Endothelial cell of umbilical vein (primary cell): ENCODE data around the gene VPS9D1. TPM values are rescaled to one million over a fixed set of nuclear protein-coding genes. Genes with fewer than 3 reads are reported as not detected.

Source experiments
- BruUV-seq: library from RNA; stranded (reverse); fragments of 400-500 nt; replicated peaks from 2 replicates; lab custom pipeline; 2021; lab: Mats Ljungman, UMichigan
- CTCF ChIA-PET: fragments of 300-600, 350-600 bp; sonication (Branson Sonifier 250); formaldehyde crosslinking; loops from one replicate; lab custom pipeline; 2021; ENCODE audit warnings: antibody characterized with exemption, inconsistent platforms; lab: Charles Lee
- POLR2A ChIA-PET: fragments of 300-600, 350-600 bp; sonication (Branson Sonifier 250); formaldehyde crosslinking; loops from one replicate; lab custom pipeline; 2021; ENCODE audit warnings: antibody characterized with exemption, inconsistent platforms; lab: Charles Lee
- DNase-seq: peaks from one replicate; pipeline ENCODE4 v3.0.0-alpha.2; 2011; ENCODE audit warnings: low read depth, low spot score
- FAIRE-seq: peaks from 2 replicates; lab custom pipeline; 2011; peaks lifted over from hg19 to GRCh38; lab: Jason Lieb, UNC
- H2AFZ ChIP-seq: 2 replicates; pipeline ENCODE4 v1.6.0; 2012; ENCODE audit warnings: low read depth, low read length, control low read depth, inconsistent platforms
- H3K27ac ChIP-seq: 2 replicates; pipeline ENCODE4 v1.5.1; 2011; ENCODE audit warnings: low read depth, mild to moderate bottlenecking, control low read depth, low read length, moderate library complexity; ENCODE audit not compliant: insufficient read depth
- H3K27me3 ChIP-seq, 2 experiments: 2 replicates each; pipeline versions ENCODE4 v1.6.0 to v1.6.1; 2011; ENCODE audit warnings: low read length in 2 of 2, mixed read lengths in 1 of 2; ENCODE audit not compliant: control insufficient read depth in 2 of 2, insufficient read depth in 2 of 2
- H3K36me3 ChIP-seq, 2 experiments: 2 replicates in 1 of 2; 3 replicates in 1 of 2; pipeline ENCODE4 v1.5.1; 2011; ENCODE audit warnings: low read length in 2 of 2, mild to moderate bottlenecking in 1 of 2, moderate library complexity in 1 of 2; ENCODE audit not compliant: control insufficient read depth in 2 of 2, insufficient read depth in 2 of 2; ENCODE audit errors: extremely low read depth in 1 of 2
- H3K4me1 ChIP-seq: 3 replicates; pipeline ENCODE4 v1.5.1; 2011; ENCODE audit warnings: mild to moderate bottlenecking, low read length; ENCODE audit not compliant: control insufficient read depth, insufficient read depth; ENCODE audit errors: extremely low read depth
- H3K4me2 ChIP-seq: 2 replicates; pipeline ENCODE4 v1.6.1; 2011; ENCODE audit warnings: low read length, control low read depth, mixed read lengths; ENCODE audit not compliant: insufficient read depth
- H3K4me3 ChIP-seq, 3 experiments: fragments of 200-600 bp in 1 of 3; sonication (generic), shearing (Covaris generic) in 1 of 3; replicated peaks in 1 of 3; 2 replicates each; pipeline ENCODE4 v1.5.1; 2011 to 2016; ENCODE audit warnings: control low read depth in 3 of 3, low read length in 3 of 3, mild to moderate bottlenecking in 2 of 3, inconsistent platforms in 1 of 3, low read depth in 1 of 3, moderate library complexity in 1 of 3; ENCODE audit not compliant: insufficient read depth in 1 of 3
- H3K79me2 ChIP-seq: 2 replicates; pipeline ENCODE4 v1.6.0; 2012; ENCODE audit warnings: low read length, inconsistent platforms; ENCODE audit not compliant: control insufficient read depth, insufficient read depth
- H3K9ac ChIP-seq: replicated peaks from 2 replicates; pipeline ENCODE3; 2011; ENCODE audit warnings: low read length, control low read depth; ENCODE audit not compliant: insufficient read depth; ENCODE audit errors: extremely low read depth
- H3K9me1 ChIP-seq: replicated peaks from 3 replicates; pipeline ENCODE4 v1.6.0; 2011; ENCODE audit warnings: mild to moderate bottlenecking, low read length; ENCODE audit not compliant: control insufficient read depth, insufficient read depth; ENCODE audit errors: extremely low read depth
- H3K9me3 ChIP-seq: replicated peaks from 2 replicates; pipeline ENCODE4 v1.5.1; 2012; ENCODE audit warnings: low read length, inconsistent platforms; ENCODE audit not compliant: control insufficient read depth, insufficient read depth
- H4K20me1 ChIP-seq: replicated peaks from 2 replicates; pipeline ENCODE3; 2011; ENCODE audit warnings: mild to moderate bottlenecking, low read length; ENCODE audit not compliant: control insufficient read depth, insufficient read depth; ENCODE audit errors: extremely low read depth
- EZH2 ChIP-seq: IDR thresholded peaks from 2 replicates; pipeline ENCODE4 v1.6.1; 2012; ENCODE audit warnings: borderline replicate concordance, low read depth, mild to moderate bottlenecking, moderate library complexity, low read length, inconsistent platforms; ENCODE audit not compliant: severe bottlenecking
- FOS ChIP-seq: IDR thresholded peaks from 2 replicates; pipeline ENCODE4 v1.6.1; 2011; ENCODE audit warnings: mild to moderate bottlenecking, low read length, moderate library complexity, borderline replicate concordance; ENCODE audit not compliant: insufficient read depth
- GATA2 ChIP-seq: IDR thresholded peaks from 2 replicates; pipeline ENCODE4 v1.7.0; 2011; ENCODE audit warnings: low read depth, mild to moderate bottlenecking, moderate library complexity, mixed read lengths, low read length; ENCODE audit not compliant: insufficient read length, insufficient read depth
- JUN ChIP-seq: IDR thresholded peaks from 2 replicates; pipeline ENCODE4 v1.6.1; 2011; ENCODE audit warnings: borderline replicate concordance, low read depth; ENCODE audit not compliant: insufficient read length, insufficient read depth
- MYC ChIP-seq: IDR thresholded peaks from one replicate; pipeline ENCODE4 v1.6.1; 2011; ENCODE audit warnings: mild to moderate bottlenecking, low read depth, low read length
- POLR2A ChIP-seq: IDR thresholded peaks from 2 replicates; pipeline ENCODE4 v1.6.1; 2012; ENCODE audit warnings: low read depth, mild to moderate bottlenecking, control low read depth, low read length
- POLR2AphosphoS5 ChIP-seq: IDR thresholded peaks from 2 replicates; pipeline ENCODE4 v1.6.1; 2012; ENCODE audit warnings: low read depth, mild to moderate bottlenecking, control low read depth, low read length, moderate library complexity; ENCODE audit not compliant: insufficient read depth
- dilution Hi-C: fragments of 300-500 bp; cut with MboI; formaldehyde crosslinking; loops from one replicate; pipeline ENCODE4 v1.15.0; 2019; ENCODE audit warnings: low sequenced_read_pairs; ENCODE audit not compliant: extremely low pct_ligation_motif_present
- intact Hi-C: fragments of 100-400 bp; cut with micrococcal nuclease; formaldehyde crosslinking; loops from one replicate; pipeline ENCODE4 v1.10.0; 2022
- polyA plus RNA-seq, 4 experiments: library from polyadenylated mRNA; depleted of rRNA in 3 of 4; stranded (reverse) in 3 of 4; unstranded in 1 of 4; fragments of >200 nt; gene quantifications; 2 replicates each; pipeline versions ENCODE4 v1.2.1 to v1.2.3, GENCODE V29; 2011 to 2012; ENCODE audit warnings: missing spikeins in 1 of 4
- total RNA-seq: library from RNA; stranded (reverse); gene quantifications from 2 replicates; pipeline ENCODE4 v1.2.3, GENCODE V29; 2021
- TF ChIP-seq, protein P1 (sequence below): IDR thresholded peaks from 2 replicates; pipeline ENCODE4 v1.6.1; 2011; ENCODE audit not compliant: insufficient read depth, insufficient read length
- TF ChIP-seq, protein P2 (sequence below), 2 donors: IDR thresholded peaks; 1 replicate in 1 of 2; 2 replicates in 1 of 2; pipeline ENCODE4 v1.5.1; 2011; ENCODE audit warnings: low read length in 2 of 2, mild to moderate bottlenecking in 2 of 2, moderate library complexity in 2 of 2, control low read depth in 1 of 2, inconsistent platforms in 1 of 2, low read depth in 1 of 2; ENCODE audit not compliant: insufficient read depth in 1 of 2; ENCODE audit errors: extremely low read depth in 1 of 2

The VPS9D1 gene
- total and polyA plus RNA-seq, 2 donors (not counting 3 experiments of a cell fraction or from before 2014, with no cell fraction given), result 15.5 to 17.3 TPM

DNA sequence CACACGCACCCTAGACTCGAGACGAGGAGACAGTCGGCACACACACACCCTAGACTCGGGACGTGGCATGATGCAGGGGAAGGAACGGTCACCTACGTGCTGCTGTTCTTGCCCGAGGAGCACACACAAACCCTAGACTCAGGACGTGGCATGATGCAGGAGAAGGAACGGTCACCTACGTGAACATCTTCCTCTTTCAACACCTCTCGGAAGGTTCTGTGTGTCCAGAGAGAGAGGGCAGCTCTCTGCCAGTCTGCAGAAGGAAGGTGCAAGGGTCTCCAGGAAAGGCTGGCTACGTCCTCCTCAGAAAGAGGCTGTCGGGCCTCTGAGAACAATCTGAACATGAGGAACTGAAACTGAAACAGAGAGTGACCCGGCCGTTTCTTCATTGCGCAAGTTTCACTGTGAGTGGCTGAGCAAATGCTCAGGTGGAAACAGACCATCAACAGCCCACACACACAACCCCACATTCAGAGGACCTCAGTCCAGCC, 44.1 kb upstream of the VPS9D1 start:
- H3K27ac ChIP-seq, result no peak overlapping the region
- no TSS peak for BruUV-seq
- no peak overlapping the region for H3K4me3 ChIP-seq
- dilution Hi-C loops (no loop called here), intact Hi-C loops (no loop called here)
- no peak overlapping the region for H3K4me2 ChIP-seq
- no peaks in the 10 kb centered on the region for H3K27me3 ChIP-seq
- POLR2A ChIA-PET, result no interaction called here
- H3K9me1 ChIP-seq, result no peaks in the 10 kb centered on the region
- CTCF ChIA-PET, result no interaction called here
- TF ChIP-seq, protein P1, sequence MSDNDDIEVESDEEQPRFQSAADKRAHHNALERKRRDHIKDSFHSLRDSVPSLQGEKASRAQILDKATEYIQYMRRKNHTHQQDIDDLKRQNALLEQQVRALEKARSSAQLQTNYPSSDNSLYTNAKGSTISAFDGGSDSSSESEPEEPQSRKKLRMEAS, result no peak
- TF ChIP-seq POLR2AphosphoS5 (no peak), EZH2 (no peak), FOS (no peak)
- FAIRE-seq (no peak), DNase-seq (no peak)
- H3K79me2 ChIP-seq, result no peaks in the 10 kb centered on the region
- no peaks in the 10 kb centered on the region for H4K20me1 ChIP-seq
- H3K36me3 ChIP-seq, result peaks cover 4 to 7% of the 10 kb centered on the region in 2 experiments
- H3K9me3 ChIP-seq, result no peaks in the 10 kb centered on the region
- H3K9ac ChIP-seq, result no peak overlapping the region
- H3K4me1 ChIP-seq, result no peaks in the 10 kb centered on the region
- H2AFZ ChIP-seq, result no peak overlapping the region

DNA sequence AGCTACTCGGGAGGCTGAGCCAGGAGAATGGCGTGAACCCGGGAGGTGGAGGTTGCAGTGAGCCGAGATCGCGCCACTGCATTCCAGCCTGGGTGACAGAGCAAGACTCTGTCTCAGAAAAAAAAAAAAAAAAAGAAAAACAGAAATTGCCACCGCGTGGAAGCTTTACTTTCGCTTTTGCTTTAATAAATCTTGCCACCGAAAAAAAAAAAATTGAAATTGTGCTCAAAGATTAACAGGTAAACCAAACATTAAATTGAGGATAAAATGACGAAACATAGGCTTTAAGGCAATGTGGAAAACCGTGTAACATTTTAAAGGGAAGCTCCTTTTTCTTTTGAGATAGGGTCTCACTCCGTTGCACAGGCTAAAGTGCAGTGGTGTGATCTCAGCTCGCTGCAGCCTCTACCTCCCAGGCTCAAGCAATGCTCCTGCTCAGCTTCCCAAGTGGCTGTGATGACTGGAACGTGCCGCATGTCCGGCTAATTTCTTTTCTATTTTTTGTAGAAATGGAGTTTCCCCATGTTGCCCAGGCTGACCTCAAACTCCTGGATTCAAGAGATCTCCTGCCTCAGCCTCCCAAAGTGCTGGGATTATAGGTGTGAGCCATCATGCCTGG, 40.7 kb upstream of the VPS9D1 start:
- Histone ChIP-seq H3K27me3 (no peaks in the 10 kb centered on the region), H3K9ac (no peak overlapping the region), H3K9me3 (no peaks in the 10 kb centered on the region), H3K4me2 (no peak overlapping the region), H3K79me2 (no peaks in the 10 kb centered on the region), H4K20me1 (no peaks in the 10 kb centered on the region), H3K4me1 (no peaks in the 10 kb centered on the region), H3K36me3 (peaks cover 2 to 4% of the 10 kb centered on the region in 2 experiments), H3K9me1 (no peaks in the 10 kb centered on the region), H3K4me3 (no peak overlapping the region), H3K27ac (no peak overlapping the region), H2AFZ (no peak overlapping the region)
- TF ChIP-seq FOS (no peak), EZH2 (no peak), POLR2AphosphoS5 (no peak), MYC (no peak), JUN (no peak), GATA2 (no peak), POLR2A (no peak)
- TF ChIP-seq, protein P1, result no peak
- TF ChIP-seq, protein P2, sequence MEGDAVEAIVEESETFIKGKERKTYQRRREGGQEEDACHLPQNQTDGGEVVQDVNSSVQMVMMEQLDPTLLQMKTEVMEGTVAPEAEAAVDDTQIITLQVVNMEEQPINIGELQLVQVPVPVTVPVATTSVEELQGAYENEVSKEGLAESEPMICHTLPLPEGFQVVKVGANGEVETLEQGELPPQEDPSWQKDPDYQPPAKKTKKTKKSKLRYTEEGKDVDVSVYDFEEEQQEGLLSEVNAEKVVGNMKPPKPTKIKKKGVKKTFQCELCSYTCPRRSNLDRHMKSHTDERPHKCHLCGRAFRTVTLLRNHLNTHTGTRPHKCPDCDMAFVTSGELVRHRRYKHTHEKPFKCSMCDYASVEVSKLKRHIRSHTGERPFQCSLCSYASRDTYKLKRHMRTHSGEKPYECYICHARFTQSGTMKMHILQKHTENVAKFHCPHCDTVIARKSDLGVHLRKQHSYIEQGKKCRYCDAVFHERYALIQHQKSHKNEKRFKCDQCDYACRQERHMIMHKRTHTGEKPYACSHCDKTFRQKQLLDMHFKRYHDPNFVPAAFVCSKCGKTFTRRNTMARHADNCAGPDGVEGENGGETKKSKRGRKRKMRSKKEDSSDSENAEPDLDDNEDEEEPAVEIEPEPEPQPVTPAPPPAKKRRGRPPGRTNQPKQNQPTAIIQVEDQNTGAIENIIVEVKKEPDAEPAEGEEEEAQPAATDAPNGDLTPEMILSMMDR (IDR thresholded peaks at IDR 0.05; ENCODE audit: extremely low read depth in 1 of 2, insufficient read depth in 1 of 2, low read depth in 1 of 2, low read length in 2 of 2), result no peak
- dilution Hi-C loops (no loop called here), intact Hi-C loops (no loop called here)
- DNase-seq (no peak), FAIRE-seq (no peak)
- no TSS peak for BruUV-seq
- POLR2A ChIA-PET, result interaction anchor here (0.6 kb wide), 1 partner anchor 112 kb away, joined by 8 read pairs; the partner anchor contains the start of gene TCF25
- CTCF ChIA-PET, result interaction anchor here (0.8 to 2.1 kb wide), 6 partner anchors 8 to 99 kb away, joined by 3 to 7 read pairs (median 4); no protein-coding TSS in a partner anchor
